Measurements from ENCODE around the gene JARID2. TPM values are rescaled to one million over a fixed set of nuclear protein-coding genes. Genes with fewer than 3 reads are reported as not detected.

Gene JARID2
- total and polyA plus RNA-seq, 10 of the 15 experiments (the other 5 are each of a cell fraction or from before 2014, with no cell fraction given): 4.2 to 21.6 (median 11.7) TPM

- Histone ChIP-seq H3K27me3 (replicated peaks in 1 of 2; ENCODE audit: control insufficient read depth in 2 of 2, insufficient read depth in 2 of 2, low read length in 1 of 2) (no peaks in the 10 kb centered on the region), H3K9ac (ENCODE audit: control insufficient read depth, insufficient read depth, low read length) (no peak overlapping the region; the same call in 1 of the 2 replicates), H2AFZ (ENCODE audit: control insufficient read depth, low read depth, low read length) (no peak overlapping the region), H3K79me2 (ENCODE audit: control insufficient read depth, insufficient read depth, low read length) (peaks cover 95% of the 10 kb centered on the region), H4K20me1 (ENCODE audit: control insufficient read depth, insufficient read depth) (no peaks in the 10 kb centered on the region), H3K27ac (ENCODE audit: control insufficient read depth, insufficient read depth) (peak overlapping the region; percentile 80), H3K9me3 (replicated peaks; ENCODE audit: control insufficient read depth, insufficient read depth, low read length) (no peaks in the 10 kb centered on the region), H3K36me3 (ENCODE audit: control insufficient read depth in 2 of 2, insufficient read depth in 2 of 2, low read length in 1 of 2) (no peaks in the 10 kb centered on the region), H3K4me3 (peak overlapping the region; percentile 6; the same call in 1 of the 2 replicates), H3K4me2 (ENCODE audit: control insufficient read depth, insufficient read depth) (peak overlapping the region; percentile 69; the same call in 1 of the 2 replicates), H3K4me1 (ENCODE audit: control insufficient read depth, insufficient read depth, low read length) (peaks cover 43% of the 10 kb centered on the region)
- ChIA-PET SMC1A (ENCODE audit: uncharacterized antibody, unreplicated experiment) (interaction anchor here (1.0 to 3.3 kb wide), 10 partner anchors 9 to 122 kb away, joined by 3 to 13 read pairs (median 6); no protein-coding TSS in a partner anchor), RAD21 (ENCODE audit: unreplicated experiment) (interaction anchor here (0.6 to 1.4 kb wide), 6 partner anchors 9 to 75 kb away, joined by 3 to 5 read pairs (median 4); no protein-coding TSS in a partner anchor), POLR2A (interaction anchor here (0.9 to 1.0 kb wide), 3 partner anchors 9 to 18 kb away, joined by 3 to 8 read pairs (median 4); no protein-coding TSS in a partner anchor), CTCF (interaction anchor here (0.9 to 1.8 kb wide), 7 partner anchors 9 to 281 kb away, joined by 3 to 5 read pairs (median 4); no protein-coding TSS in a partner anchor)
- BruUV-seq (replicated peaks): no TSS peak
- DNase-seq (ENCODE audit: low read depth, low spot score): no peak
- intact Hi-C loops (cut with micrococcal nuclease; ENCODE audit: unreplicated experiment) (no loop called here), in situ Hi-C loops (cut with MboI) (no loop called here)
- no peak for TF ChIP-seq ZNF24 (IDR thresholded peaks at IDR 0.05)
- no peak for TF ChIP-seq POLR2AphosphoS5 (IDR thresholded peaks at IDR 0.05; ENCODE audit: low read length)
- no peak for TF ChIP-seq NR2C2 (IDR thresholded peaks at IDR 0.05; ENCODE audit: borderline replicate concordance, control insufficient read depth, insufficient read length, low read depth)
- no peak for TF ChIP-seq ZNF217 (IDR thresholded peaks at IDR 0.05)
- TF ChIP-seq ELK1 (IDR thresholded peaks at IDR 0.05; ENCODE audit: low read depth, low read length): no peak
- no peak for TF ChIP-seq CBFB (IDR thresholded peaks at IDR 0.05; ENCODE audit: low read depth)
- no peak for TF ChIP-seq IKZF2 (IDR thresholded peaks at IDR 0.05)
- no peak for TF ChIP-seq ZBTB4 (CRISPR knock-in tag; IDR thresholded peaks at IDR 0.05)
- TF ChIP-seq CHD4 (IDR thresholded peaks at IDR 0.05): no peak
- no peak for TF ChIP-seq STAT3 (IDR thresholded peaks at IDR 0.05; ENCODE audit: low read depth, low read length)
- TF ChIP-seq TCF3 (IDR thresholded peaks at IDR 0.05; ENCODE audit: borderline replicate concordance, insufficient read depth, low read depth, low read length): no peak
- no peak for TF ChIP-seq NFYB (IDR thresholded peaks at IDR 0.05; ENCODE audit: insufficient read depth, low read depth, low read length)
- TF ChIP-seq SMAD1 (IDR thresholded peaks at IDR 0.05; ENCODE audit: low read depth, partially characterized antibody): no peak
- 88% methylated on average over 3 of the region's 3 CpGs for WGBS (ENCODE audit: insufficient coverage, insufficient replicate concordance, low lambda C conversion rate, missing lambda C conversion rate)
- ATAC-seq: peak; percentile 27; the same call in 2 of the 3 replicates
- no peak for FAIRE-seq
Observed at GRCh38 chr6:15341311-15342001, 95.6 kb downstream of the JARID2 start.
